CD14-positive monocyte (primary cell): Measurements from ENCODE around the gene ATP8B3. TPM values are rescaled to one million over a fixed set of nuclear protein-coding genes. Genes with fewer than 3 reads are reported as not detected.

ENCODE experiments used
- DNase-seq, 3 donors: peaks; one replicate each; pipeline ENCODE4 v3.0.0-alpha.2; 2011 to 2022
- H2AFZ ChIP-seq: 2 replicates; pipeline ENCODE4 v1.6.0; 2012; ENCODE audit warnings: mild to moderate bottlenecking, low read depth, low read length, inconsistent platforms; ENCODE audit not compliant: insufficient read depth, poor library complexity, severe bottlenecking
- H3K27ac ChIP-seq, 2 donors: 1 replicate in 1 of 2; 2 replicates in 1 of 2; pipeline ENCODE4 v1.5.1; 2012 to 2013; ENCODE audit warnings: low read length in 2 of 2, control low read depth in 1 of 2, inconsistent platforms in 1 of 2, low read depth in 1 of 2, mild to moderate bottlenecking in 1 of 2
- H3K27me3 ChIP-seq, 2 donors: one replicate each; pipeline versions ENCODE4 v1.6.0 to v1.6.1; 2011 to 2013; ENCODE audit warnings: low read length in 2 of 2; ENCODE audit not compliant: control insufficient read depth in 2 of 2, insufficient read depth in 2 of 2
- H3K36me3 ChIP-seq, 2 donors: replicated peaks in 1 of 2; 1 replicate in 1 of 2; 2 replicates in 1 of 2; pipeline versions ENCODE4 v1.5.1 to v1.6.1; 2012 to 2013; ENCODE audit warnings: low read length in 2 of 2, control low read depth in 1 of 2, inconsistent platforms in 1 of 2, mild to moderate bottlenecking in 1 of 2; ENCODE audit not compliant: insufficient read depth in 2 of 2, control insufficient read depth in 1 of 2
- H3K4me1 ChIP-seq, 2 donors: 1 replicate in 1 of 2; 2 replicates in 1 of 2; pipeline versions ENCODE4 v1.5.1 to v1.6.1; 2012 to 2013; ENCODE audit warnings: low read length in 2 of 2, control low read depth in 1 of 2, inconsistent platforms in 1 of 2, mild to moderate bottlenecking in 1 of 2, moderate library complexity in 1 of 2; ENCODE audit not compliant: insufficient read depth in 2 of 2, control insufficient read depth in 1 of 2
- H3K4me2 ChIP-seq: replicated peaks from 2 replicates; pipeline ENCODE3; 2012; ENCODE audit warnings: low read length, moderate library complexity, mild to moderate bottlenecking; ENCODE audit not compliant: poor library complexity, severe bottlenecking; ENCODE audit errors: extremely low read depth
- H3K4me3 ChIP-seq, 3 experiments: fragments of 200-600 bp in 1 of 3; sonication (generic) in 1 of 3; replicated peaks in 1 of 3; 1 replicate in 2 of 3; 2 replicates in 1 of 3; pipeline ENCODE4 v1.5.1; 2011 to 2013; ENCODE audit warnings: low read length in 3 of 3, mild to moderate bottlenecking in 3 of 3, control low read depth in 2 of 3, low read depth in 2 of 3, inconsistent platforms in 1 of 3, moderate library complexity in 1 of 3
- H3K79me2 ChIP-seq: 2 replicates; pipeline ENCODE4 v1.6.0; 2012; ENCODE audit warnings: mild to moderate bottlenecking, control low read depth, inconsistent platforms, low read length, moderate library complexity; ENCODE audit not compliant: insufficient read depth
- H3K9ac ChIP-seq: 2 replicates; pipeline ENCODE4 v1.6.0; 2017; ENCODE audit warnings: low read length, mild to moderate bottlenecking; ENCODE audit not compliant: insufficient read depth, poor library complexity, severe bottlenecking
- H3K9me3 ChIP-seq, 2 donors: replicated peaks in 1 of 2; 1 replicate in 1 of 2; 2 replicates in 1 of 2; pipeline versions ENCODE4 v1.5.1 to v1.6.1; 2012 to 2013; ENCODE audit warnings: low read length in 2 of 2, control low read depth in 1 of 2; ENCODE audit not compliant: control insufficient read depth in 1 of 2, insufficient read depth in 1 of 2
- H4K20me1 ChIP-seq: 2 replicates; pipeline ENCODE4 v1.6.0; 2012; ENCODE audit warnings: mild to moderate bottlenecking, low read length, control low read depth, moderate library complexity; ENCODE audit not compliant: insufficient read depth
- H3K27ac Mint-ChIP-seq, 7 donors: one replicate each; pipeline ENCODE4 v1.8.0; 2020; ENCODE audit warnings: mild to moderate bottlenecking in 7 of 7, mixed read lengths in 7 of 7, moderate library complexity in 6 of 7, inconsistent platforms in 2 of 7
- H3K27me3 Mint-ChIP-seq, 3 donors: one replicate each; pipeline ENCODE4 v1.8.0; 2021 to 2022; ENCODE audit warnings: low read depth in 3 of 3, mild to moderate bottlenecking in 3 of 3, mixed read lengths in 3 of 3, moderate library complexity in 3 of 3, inconsistent platforms in 1 of 3
- H3K36me3 Mint-ChIP-seq, 2 donors: one replicate each; pipeline ENCODE4 v1.8.0; 2020; ENCODE audit warnings: mixed read lengths in 2 of 2, inconsistent platforms in 1 of 2, mild to moderate bottlenecking in 1 of 2
- H3K4me1 Mint-ChIP-seq: one replicate; pipeline ENCODE4 v1.8.0; 2020; ENCODE audit warnings: mild to moderate bottlenecking, mixed read lengths
- H3K4me3 Mint-ChIP-seq, 2 donors: one replicate each; pipeline ENCODE4 v1.8.0; 2020; ENCODE audit warnings: mild to moderate bottlenecking in 2 of 2, mixed read lengths in 2 of 2, moderate library complexity in 1 of 2
- H3K9me3 Mint-ChIP-seq, 7 donors: one replicate each; pipeline ENCODE4 v1.8.0; 2020 to 2022; ENCODE audit warnings: mixed read lengths in 7 of 7, mild to moderate bottlenecking in 6 of 7, moderate library complexity in 6 of 7, inconsistent platforms in 2 of 7
- CTCF ChIP-seq: fragments of 200-600 bp; IDR thresholded peaks from one replicate; pipeline ENCODE4 v1.8.0; 2022; ENCODE audit warnings: antibody characterized with exemption, mild to moderate bottlenecking
- WGBS: methylation state at CpG from one replicate; pipeline ENCODE4 v1.1.5; 2013; ENCODE audit warnings: missing lambda C conversion rate; ENCODE audit not compliant: insufficient coverage; 5-methylcytosine and 5-hydroxymethylcytosine counted together
- intact Hi-C, 2 donors: fragments of 100-400 bp; cut with micrococcal nuclease; formaldehyde crosslinking; loops; one replicate each; pipeline versions ENCODE4 v1.15.0 to v1.15.1; 2023
- polyA plus RNA-seq, 3 donors: library from polyadenylated mRNA; depleted of rRNA in 1 of 3; unstranded in 2 of 3; stranded (reverse) in 1 of 3; fragments of 300-500 nt in 2 of 3; fragments of >200 nt in 1 of 3; fragmentation: Illumina TruSeq in 2 of 3; gene quantifications; 1 replicate in 2 of 3; 2 replicates in 1 of 3; pipeline ENCODE4 v1.2.3, GENCODE V29; 2012 to 2021

Gene ATP8B3
- polyA plus RNA-seq, 3 donors = 1.6 to 8.2 (median 1.8) TPM

DNA sequence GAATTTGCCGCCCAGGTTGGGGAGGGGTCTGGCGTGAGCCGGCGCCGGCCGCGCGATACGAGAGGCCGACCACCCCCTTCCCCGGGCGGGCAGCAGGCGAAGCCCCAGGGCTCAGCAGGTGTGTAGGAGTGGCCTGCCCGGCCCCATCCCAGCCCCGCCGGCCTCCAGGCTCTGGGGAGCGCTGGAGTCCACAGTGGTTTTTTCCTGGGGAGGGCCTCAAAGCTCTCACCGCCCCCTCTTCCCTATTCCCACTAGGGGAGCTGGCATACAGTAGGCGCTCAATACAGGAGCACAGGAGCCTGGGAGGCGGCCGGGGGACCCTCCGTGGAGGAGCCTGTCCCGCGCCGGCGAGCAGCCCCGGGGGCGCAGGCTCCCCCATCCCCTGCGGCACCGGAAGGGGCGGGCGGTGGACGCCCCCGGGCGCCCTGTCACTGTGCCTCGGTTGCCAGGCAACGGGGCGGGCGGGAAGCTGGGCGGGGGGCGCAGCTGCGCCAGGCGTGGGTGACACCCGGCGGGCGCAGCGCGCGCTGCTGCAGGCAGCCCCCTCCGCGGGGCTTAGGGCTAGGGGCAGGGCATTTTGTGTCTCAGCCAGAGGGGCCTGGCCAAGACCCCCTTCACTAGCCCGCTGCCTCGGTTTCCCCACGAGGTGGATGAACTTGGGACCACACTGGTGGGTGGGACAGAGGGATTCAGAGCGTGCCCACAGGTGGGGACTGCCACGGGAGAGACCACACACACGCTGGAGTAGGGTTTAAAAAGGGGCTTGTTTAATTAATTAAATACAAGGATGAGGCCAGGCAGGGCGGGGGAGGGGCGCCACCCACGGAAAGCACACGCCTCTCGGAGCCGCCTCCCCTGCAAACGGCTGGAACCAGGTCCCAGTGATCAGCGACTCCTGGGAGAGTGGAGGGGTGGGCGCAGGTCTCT lies 39.8 kb upstream of the ATP8B3 start:
- peak overlapping the region; percentile 13 for H3K4me2 ChIP-seq
- no peaks in the 10 kb centered on the region for H3K27me3 ChIP-seq
- H3K4me1 Mint-ChIP-seq = peaks cover 46% of the 10 kb centered on the region
- H3K9ac ChIP-seq = no peak overlapping the region
- peak overlapping the region in 1 of 7 donors; percentile 61 for H3K27ac Mint-ChIP-seq
- peaks cover 2 to 9% (median 7%) of the 10 kb centered on the region in 3 donors for H3K27me3 Mint-ChIP-seq
- intact Hi-C loops = no loop called here
- peak overlapping the region in 1 of 2 donors; percentile 42 for H3K4me3 Mint-ChIP-seq
- peaks cover 54 to 70% of the 10 kb centered on the region in 2 donors for H3K4me1 ChIP-seq
- WGBS = 8% methylated on average over 53 of the region's 66 CpGs
- peak in 1 of 3 donors; percentile 7 for DNase-seq
- peaks cover 73% of the 10 kb centered on the region for H3K79me2 ChIP-seq
- TF ChIP-seq CTCF = no peak
- H3K9me3 ChIP-seq = no peaks in the 10 kb centered on the region
- peaks cover 0 to 2% of the 10 kb centered on the region in 2 donors for H3K36me3 ChIP-seq
- H3K27ac ChIP-seq = no peak overlapping the region
- H4K20me1 ChIP-seq = peaks cover 71% of the 10 kb centered on the region
- H3K36me3 Mint-ChIP-seq = peaks cover 2 to 12% of the 10 kb centered on the region in 2 donors
- no peaks in the 10 kb centered on the region for H3K9me3 Mint-ChIP-seq
- H3K4me3 ChIP-seq = no peak overlapping the region
- H2AFZ ChIP-seq = no peak overlapping the region

GRCh38 chr19:1850809-1851653 lies 39.0 kb upstream of the ATP8B3 start:
- H3K27ac ChIP-seq = no peak overlapping the region
- peaks cover 73% of the 10 kb centered on the region for H3K79me2 ChIP-seq
- WGBS = 77% methylated on average over 28 of the region's 31 CpGs
- Mint-ChIP-seq H3K4me3 (peak overlapping the region in 1 of 2 donors; percentile 39), H3K36me3 (peaks cover 2 to 17% of the 10 kb centered on the region in 2 donors), H3K27me3 (peaks cover 2 to 9% (median 7%) of the 10 kb centered on the region in 3 donors), H3K27ac (peak overlapping the region in 4 of 7 donors; percentile 32 to 61 (median 48)), H3K9me3 (no peaks in the 10 kb centered on the region), H3K4me1 (peaks cover 55% of the 10 kb centered on the region)
- no peak overlapping the region for H2AFZ ChIP-seq
- H3K4me3 ChIP-seq = no peak overlapping the region
- no peak overlapping the region for H3K4me2 ChIP-seq
- no peaks in the 10 kb centered on the region for H3K9me3 ChIP-seq
- H3K36me3 ChIP-seq = peaks cover 1 to 2% of the 10 kb centered on the region in 2 donors
- no peak for TF ChIP-seq CTCF
- no peak for DNase-seq
- H4K20me1 ChIP-seq = peaks cover 75% of the 10 kb centered on the region
- no peak overlapping the region for H3K9ac ChIP-seq
- intact Hi-C loops = no loop called here
- H3K4me1 ChIP-seq = peaks cover 57 to 72% of the 10 kb centered on the region in 2 donors
- H3K27me3 ChIP-seq = no peaks in the 10 kb centered on the region
